Astrocyte of the spinal cord (primary cell): ENCODE data around the gene KDM3B.

Experiments used
- DNase-seq: peaks from one replicate; pipeline ENCODE4 v3.0.0; 2011; ENCODE audit warnings: low read depth, low spot score
- H3K4me3 ChIP-seq: 2 replicates; pipeline ENCODE4 v1.5.1; 2011; ENCODE audit warnings: low read depth, mild to moderate bottlenecking, low read length, moderate library complexity
- CTCF ChIP-seq: IDR thresholded peaks from 2 replicates; pipeline ENCODE4 v1.5.1; 2012; ENCODE audit warnings: low read depth, mild to moderate bottlenecking, low read length, inconsistent platforms
- in situ Hi-C: cut with HindIII; loops from 2 replicates; pipeline ENCODE4 v1.10.0; 2017; ENCODE audit warnings: low sequenced_read_pairs

The KDM3B gene

GRCh38 chr5:138339091-138339456, 13.4 kb upstream of the KDM3B start:
- peak; percentile 12 for DNase-seq
- in situ Hi-C loops = no loop called here
- no peak for TF ChIP-seq CTCF
- H3K4me3 ChIP-seq = peak overlapping the region; percentile 68

- no peak for DNase-seq
- in situ Hi-C loops = no loop called here
- TF ChIP-seq CTCF = no peak
- peak overlapping the region; percentile 68 for H3K4me3 ChIP-seq
Observed at GRCh38 chr5:138339464-138339863, 13.0 kb upstream of the KDM3B start.

GRCh38 chr5:138340008-138340407, 12.5 kb upstream of the KDM3B start:
- DNase-seq = no peak
- peak overlapping the region; percentile 68 for H3K4me3 ChIP-seq
- in situ Hi-C loops = no loop called here
- no peak for TF ChIP-seq CTCF

GRCh38 chr5:138344887-138345622, 7.4 kb upstream of the KDM3B start:
- in situ Hi-C loops = no loop called here
- no peak overlapping the region for H3K4me3 ChIP-seq
- no peak for TF ChIP-seq CTCF
- DNase-seq = no peak

GRCh38 chr5:138346889-138347288, 5.6 kb upstream of the KDM3B start:
- in situ Hi-C loops = no loop called here
- DNase-seq = no peak
- TF ChIP-seq CTCF = no peak
- H3K4me3 ChIP-seq = no peak overlapping the region

- no peak for DNase-seq
- in situ Hi-C loops = no loop called here
- TF ChIP-seq CTCF = no peak
- no peak overlapping the region for H3K4me3 ChIP-seq
Observed at GRCh38 chr5:138349852-138350562, 2.5 kb upstream of the KDM3B start.
